Measurements from ENCODE around the gene ATG2B.

The ATG2B gene

GRCh38 chr14:96268431-96269358 lies 94.4 kb downstream of the ATG2B start:
- Mint-ChIP-seq H3K27me3 (peaks cover 2% of the 10 kb centered on the region), H3K36me3 (ENCODE audit: low read depth) (no peaks in the 10 kb centered on the region), H3K27ac (no peak overlapping the region), H3K9me3 (no peaks in the 10 kb centered on the region), H3K4me1 (ENCODE audit: low read depth) (no peaks in the 10 kb centered on the region), H3K4me3 (no peak overlapping the region)
- intact Hi-C loops (cut with micrococcal nuclease): no loop called here

GRCh38 chr14:96267916-96268315 lies 95.2 kb downstream of the ATG2B start:
- no peaks in the 10 kb centered on the region for H3K4me1 Mint-ChIP-seq (ENCODE audit: low read depth)
- intact Hi-C loops (cut with micrococcal nuclease): no loop called here
- no peak overlapping the region for H3K4me3 Mint-ChIP-seq
- no peaks in the 10 kb centered on the region for H3K9me3 Mint-ChIP-seq
- peaks cover 2% of the 10 kb centered on the region for H3K27me3 Mint-ChIP-seq
- H3K36me3 Mint-ChIP-seq (ENCODE audit: low read depth): no peaks in the 10 kb centered on the region
- no peak overlapping the region for H3K27ac Mint-ChIP-seq

- no peaks in the 10 kb centered on the region for H3K36me3 Mint-ChIP-seq (ENCODE audit: low read depth)
- H3K27ac Mint-ChIP-seq: no peak overlapping the region
- no peaks in the 10 kb centered on the region for H3K9me3 Mint-ChIP-seq
- H3K4me1 Mint-ChIP-seq (ENCODE audit: low read depth): no peaks in the 10 kb centered on the region
- peaks cover 2% of the 10 kb centered on the region for H3K27me3 Mint-ChIP-seq
- H3K4me3 Mint-ChIP-seq: no peak overlapping the region
- intact Hi-C loops (cut with micrococcal nuclease): no loop called here
These were observed 95.8 kb downstream of the ATG2B start for GRCh38 chr14:96267336-96267735.

- Mint-ChIP-seq H3K27ac (no peak overlapping the region), H3K4me3 (no peak overlapping the region), H3K27me3 (peaks cover 2% of the 10 kb centered on the region), H3K9me3 (no peaks in the 10 kb centered on the region), H3K36me3 (ENCODE audit: low read depth) (no peaks in the 10 kb centered on the region), H3K4me1 (ENCODE audit: low read depth) (no peaks in the 10 kb centered on the region)
- intact Hi-C loops (cut with micrococcal nuclease): no loop called here
These were observed 97.6 kb downstream of the ATG2B start for GRCh38 chr14:96265383-96266095.

GRCh38 chr14:96264853-96265252 lies 98.3 kb downstream of the ATG2B start:
- H3K4me3 Mint-ChIP-seq: no peak overlapping the region
- intact Hi-C loops (cut with micrococcal nuclease): no loop called here
- peaks cover 2% of the 10 kb centered on the region for H3K27me3 Mint-ChIP-seq
- no peaks in the 10 kb centered on the region for H3K4me1 Mint-ChIP-seq (ENCODE audit: low read depth)
- H3K27ac Mint-ChIP-seq: no peak overlapping the region
- H3K36me3 Mint-ChIP-seq (ENCODE audit: low read depth): no peaks in the 10 kb centered on the region
- no peaks in the 10 kb centered on the region for H3K9me3 Mint-ChIP-seq

- Mint-ChIP-seq H3K27me3 (no peaks in the 10 kb centered on the region), H3K4me1 (ENCODE audit: low read depth) (no peaks in the 10 kb centered on the region), H3K4me3 (no peak overlapping the region), H3K27ac (no peak overlapping the region), H3K9me3 (no peaks in the 10 kb centered on the region), H3K36me3 (ENCODE audit: low read depth) (no peaks in the 10 kb centered on the region)
- intact Hi-C loops (cut with micrococcal nuclease): no loop called here
These were observed 99.0 kb downstream of the ATG2B start for GRCh38 chr14:96264200-96264553.

GRCh38 chr14:96263347-96264199 lies 99.6 kb downstream of the ATG2B start:
- no peaks in the 10 kb centered on the region for H3K4me1 Mint-ChIP-seq (ENCODE audit: low read depth)
- no peaks in the 10 kb centered on the region for H3K36me3 Mint-ChIP-seq (ENCODE audit: low read depth)
- peaks cover under 1% of the 10 kb centered on the region for H3K27me3 Mint-ChIP-seq
- no peak overlapping the region for H3K27ac Mint-ChIP-seq
- no peaks in the 10 kb centered on the region for H3K9me3 Mint-ChIP-seq
- no peak overlapping the region for H3K4me3 Mint-ChIP-seq
- intact Hi-C loops (cut with micrococcal nuclease): no loop called here

- intact Hi-C loops (cut with micrococcal nuclease): no loop called here
- H3K4me3 Mint-ChIP-seq: no peak overlapping the region
- H3K36me3 Mint-ChIP-seq (ENCODE audit: low read depth): no peaks in the 10 kb centered on the region
- no peaks in the 10 kb centered on the region for H3K4me1 Mint-ChIP-seq (ENCODE audit: low read depth)
- H3K27ac Mint-ChIP-seq: no peak overlapping the region
- peaks cover 8% of the 10 kb centered on the region for H3K27me3 Mint-ChIP-seq
- no peaks in the 10 kb centered on the region for H3K9me3 Mint-ChIP-seq
These were observed 101.1 kb downstream of the ATG2B start for GRCh38 chr14:96261772-96262655.

GRCh38 chr14:96261053-96261452 lies 102.1 kb downstream of the ATG2B start:
- H3K27me3 Mint-ChIP-seq: peaks cover 9% of the 10 kb centered on the region
- H3K4me1 Mint-ChIP-seq (ENCODE audit: low read depth): no peaks in the 10 kb centered on the region
- H3K4me3 Mint-ChIP-seq: no peak overlapping the region

GRCh38 chr14:96260341-96260821 lies 102.8 kb downstream of the ATG2B start:
- Mint-ChIP-seq H3K27me3 (peaks cover 9% of the 10 kb centered on the region), H3K27ac (no peak overlapping the region), H3K36me3 (ENCODE audit: low read depth) (no peaks in the 10 kb centered on the region), H3K9me3 (no peaks in the 10 kb centered on the region), H3K4me1 (ENCODE audit: low read depth) (no peaks in the 10 kb centered on the region), H3K4me3 (no peak overlapping the region)
- intact Hi-C loops (cut with micrococcal nuclease): no loop called here

More at GRCh38 chr14:96261053-96261452, 102.1 kb downstream of the ATG2B start:
- Mint-ChIP-seq H3K9me3 (no peaks in the 10 kb centered on the region), H3K36me3 (ENCODE audit: low read depth) (no peaks in the 10 kb centered on the region), H3K27ac (no peak overlapping the region)
- intact Hi-C loops (cut with micrococcal nuclease): no loop called here

GRCh38 chr14:96257900-96258299 lies 105.2 kb downstream of the ATG2B start:
- Mint-ChIP-seq H3K9me3 (no peaks in the 10 kb centered on the region), H3K27me3 (peaks cover 13% of the 10 kb centered on the region), H3K36me3 (ENCODE audit: low read depth) (no peaks in the 10 kb centered on the region), H3K27ac (no peak overlapping the region), H3K4me1 (ENCODE audit: low read depth) (no peaks in the 10 kb centered on the region), H3K4me3 (no peak overlapping the region)
- intact Hi-C loops (cut with micrococcal nuclease): no loop called here

GRCh38 chr14:96257056-96257455 lies 106.1 kb downstream of the ATG2B start:
- intact Hi-C loops (cut with micrococcal nuclease): no loop called here
- Mint-ChIP-seq H3K27ac (no peak overlapping the region), H3K4me1 (ENCODE audit: low read depth) (no peaks in the 10 kb centered on the region), H3K9me3 (no peaks in the 10 kb centered on the region), H3K4me3 (no peak overlapping the region), H3K27me3 (peaks cover 16% of the 10 kb centered on the region), H3K36me3 (ENCODE audit: low read depth) (no peaks in the 10 kb centered on the region)

- Mint-ChIP-seq H3K36me3 (ENCODE audit: low read depth) (no peaks in the 10 kb centered on the region), H3K27me3 (peaks cover 16% of the 10 kb centered on the region), H3K4me3 (no peak overlapping the region), H3K4me1 (ENCODE audit: low read depth) (no peaks in the 10 kb centered on the region), H3K27ac (no peak overlapping the region), H3K9me3 (no peaks in the 10 kb centered on the region)
- intact Hi-C loops (cut with micrococcal nuclease): no loop called here
These were observed 106.7 kb downstream of the ATG2B start for GRCh38 chr14:96256407-96256806.

Measured in dendritic cell treated with granulocyte-macrophage colony-stimulating factor and Interleukin-4, amounts not matched to agents 40 ng/mL and 50 ng/mL, for 4 days (primary cell).